Measurements from ENCODE around the gene CERS1. TPM values are rescaled to one million over a fixed set of nuclear protein-coding genes. Genes with fewer than 3 reads are reported as not detected.

Gene CERS1
- total and polyA plus RNA-seq, 10 of the 15 experiments (the other 5 are each of a cell fraction or from before 2014, with no cell fraction given), result 0.19 TPM; not detected in 9

DNA sequence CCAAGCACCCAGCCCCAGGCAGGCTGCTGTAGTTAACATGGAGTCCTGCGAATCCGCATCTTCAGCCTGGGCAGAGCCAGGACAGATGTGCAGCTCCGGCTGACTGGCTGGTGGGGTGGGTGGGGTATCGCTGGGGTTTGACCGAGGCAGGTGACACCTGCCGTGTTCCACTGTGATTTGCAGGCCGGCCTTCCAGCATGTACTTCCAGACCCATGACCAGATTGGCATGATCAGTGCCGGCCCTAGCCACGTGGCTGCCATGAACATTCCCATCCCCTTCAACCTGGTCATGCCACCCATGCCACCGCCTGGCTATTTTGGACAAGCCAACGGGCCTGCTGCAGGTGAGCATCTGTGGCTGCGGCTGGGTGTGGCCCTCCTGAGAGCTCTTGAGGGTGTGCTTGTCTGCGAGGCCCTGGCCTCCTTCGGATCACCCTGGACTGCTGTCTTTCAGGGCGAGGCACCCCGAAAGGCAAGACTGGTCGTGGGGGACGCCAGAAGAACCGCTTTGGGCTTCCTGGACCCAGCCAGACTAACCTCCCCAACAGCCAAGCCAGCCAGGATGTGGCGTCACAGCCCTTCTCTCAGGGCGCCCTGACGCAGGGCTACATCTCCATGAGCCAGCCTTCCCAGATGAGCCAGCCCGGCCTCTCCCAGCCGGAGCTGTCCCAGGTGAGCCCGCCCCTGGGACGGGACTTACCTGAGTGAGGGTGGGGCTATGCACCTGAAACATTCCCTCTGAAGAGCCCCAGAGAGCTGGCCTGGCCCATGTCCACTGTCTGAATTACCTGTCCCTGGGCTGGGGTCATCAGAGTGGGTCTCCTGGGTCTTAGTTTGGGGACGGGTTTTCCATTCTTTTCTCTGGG is 30.6 kb downstream of the CERS1 start:
- ChIA-PET CTCF (interaction anchor here (0.8 to 1.3 kb wide), 6 partner anchors 15 to 122 kb away, joined by 3 to 10 read pairs (median 4); no protein-coding TSS in a partner anchor), POLR2A (interaction anchor here (0.7 kb wide), 1 partner anchor 10 kb away, joined by 12 read pairs; no protein-coding TSS in a partner anchor), RAD21 (ENCODE audit: unreplicated experiment) (no interaction called here), SMC1A (ENCODE audit: uncharacterized antibody, unreplicated experiment) (no interaction called here)
- H3K79me2 ChIP-seq (ENCODE audit: control insufficient read depth, insufficient read depth, low read length), result no peaks in the 10 kb centered on the region
- no TSS peak for BruUV-seq (replicated peaks)
- no peak overlapping the region for H3K4me3 ChIP-seq
- DNase-seq (ENCODE audit: low read depth, low spot score), result no peak
- 90% methylated on average over 27 of the region's 27 CpGs for WGBS (ENCODE audit: insufficient coverage, insufficient replicate concordance, low lambda C conversion rate, missing lambda C conversion rate)
- ATAC-seq, result no peak
- H3K9ac ChIP-seq (ENCODE audit: control insufficient read depth, insufficient read depth, low read length), result no peak overlapping the region
- H4K20me1 ChIP-seq (ENCODE audit: control insufficient read depth, insufficient read depth), result peaks cover 5% of the 10 kb centered on the region; the same call in 1 of the 2 replicates
- intact Hi-C loops (cut with micrococcal nuclease; ENCODE audit: unreplicated experiment), result no loop called here
- peaks cover 12% of the 10 kb centered on the region for H3K4me1 ChIP-seq (ENCODE audit: control insufficient read depth, insufficient read depth, low read length)
- no peak overlapping the region for H3K27ac ChIP-seq (ENCODE audit: control insufficient read depth, insufficient read depth)
- no peak for FAIRE-seq
- H3K9me3 ChIP-seq (replicated peaks; ENCODE audit: control insufficient read depth, insufficient read depth, low read length), result no peaks in the 10 kb centered on the region
- no peaks in the 10 kb centered on the region for H3K27me3 ChIP-seq (replicated peaks in 1 of 2; ENCODE audit: control insufficient read depth in 2 of 2, insufficient read depth in 2 of 2, low read length in 1 of 2)
- H3K36me3 ChIP-seq (ENCODE audit: control insufficient read depth in 2 of 2, insufficient read depth in 2 of 2, low read length in 1 of 2), result peaks cover 18 to 52% of the 10 kb centered on the region in 2 experiments
- in situ Hi-C loops (cut with MboI), result loop anchor here (25.0 kb wide), 1 partner anchor 403 kb away; no protein-coding TSS in a partner anchor
- H3K4me2 ChIP-seq (ENCODE audit: control insufficient read depth, insufficient read depth), result no peak overlapping the region
- H2AFZ ChIP-seq (ENCODE audit: control insufficient read depth, low read depth, low read length), result no peak overlapping the region
- TF ChIP-seq, protein P1, sequence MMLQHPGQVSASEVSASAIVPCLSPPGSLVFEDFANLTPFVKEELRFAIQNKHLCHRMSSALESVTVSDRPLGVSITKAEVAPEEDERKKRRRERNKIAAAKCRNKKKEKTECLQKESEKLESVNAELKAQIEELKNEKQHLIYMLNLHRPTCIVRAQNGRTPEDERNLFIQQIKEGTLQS (IDR thresholded peaks at IDR 0.05; ENCODE audit: borderline replicate concordance, extremely low read depth, low read depth, low read length), result no peak
- no peak for TF ChIP-seq ZNF217 (IDR thresholded peaks at IDR 0.05)
- TF ChIP-seq, protein P2, sequence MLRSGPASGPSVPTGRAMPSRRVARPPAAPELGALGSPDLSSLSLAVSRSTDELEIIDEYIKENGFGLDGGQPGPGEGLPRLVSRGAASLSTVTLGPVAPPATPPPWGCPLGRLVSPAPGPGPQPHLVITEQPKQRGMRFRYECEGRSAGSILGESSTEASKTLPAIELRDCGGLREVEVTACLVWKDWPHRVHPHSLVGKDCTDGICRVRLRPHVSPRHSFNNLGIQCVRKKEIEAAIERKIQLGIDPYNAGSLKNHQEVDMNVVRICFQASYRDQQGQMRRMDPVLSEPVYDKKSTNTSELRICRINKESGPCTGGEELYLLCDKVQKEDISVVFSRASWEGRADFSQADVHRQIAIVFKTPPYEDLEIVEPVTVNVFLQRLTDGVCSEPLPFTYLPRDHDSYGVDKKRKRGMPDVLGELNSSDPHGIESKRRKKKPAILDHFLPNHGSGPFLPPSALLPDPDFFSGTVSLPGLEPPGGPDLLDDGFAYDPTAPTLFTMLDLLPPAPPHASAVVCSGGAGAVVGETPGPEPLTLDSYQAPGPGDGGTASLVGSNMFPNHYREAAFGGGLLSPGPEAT (IDR thresholded peaks at IDR 0.05; ENCODE audit: low read depth), result no peak
- TF ChIP-seq, protein P3, sequence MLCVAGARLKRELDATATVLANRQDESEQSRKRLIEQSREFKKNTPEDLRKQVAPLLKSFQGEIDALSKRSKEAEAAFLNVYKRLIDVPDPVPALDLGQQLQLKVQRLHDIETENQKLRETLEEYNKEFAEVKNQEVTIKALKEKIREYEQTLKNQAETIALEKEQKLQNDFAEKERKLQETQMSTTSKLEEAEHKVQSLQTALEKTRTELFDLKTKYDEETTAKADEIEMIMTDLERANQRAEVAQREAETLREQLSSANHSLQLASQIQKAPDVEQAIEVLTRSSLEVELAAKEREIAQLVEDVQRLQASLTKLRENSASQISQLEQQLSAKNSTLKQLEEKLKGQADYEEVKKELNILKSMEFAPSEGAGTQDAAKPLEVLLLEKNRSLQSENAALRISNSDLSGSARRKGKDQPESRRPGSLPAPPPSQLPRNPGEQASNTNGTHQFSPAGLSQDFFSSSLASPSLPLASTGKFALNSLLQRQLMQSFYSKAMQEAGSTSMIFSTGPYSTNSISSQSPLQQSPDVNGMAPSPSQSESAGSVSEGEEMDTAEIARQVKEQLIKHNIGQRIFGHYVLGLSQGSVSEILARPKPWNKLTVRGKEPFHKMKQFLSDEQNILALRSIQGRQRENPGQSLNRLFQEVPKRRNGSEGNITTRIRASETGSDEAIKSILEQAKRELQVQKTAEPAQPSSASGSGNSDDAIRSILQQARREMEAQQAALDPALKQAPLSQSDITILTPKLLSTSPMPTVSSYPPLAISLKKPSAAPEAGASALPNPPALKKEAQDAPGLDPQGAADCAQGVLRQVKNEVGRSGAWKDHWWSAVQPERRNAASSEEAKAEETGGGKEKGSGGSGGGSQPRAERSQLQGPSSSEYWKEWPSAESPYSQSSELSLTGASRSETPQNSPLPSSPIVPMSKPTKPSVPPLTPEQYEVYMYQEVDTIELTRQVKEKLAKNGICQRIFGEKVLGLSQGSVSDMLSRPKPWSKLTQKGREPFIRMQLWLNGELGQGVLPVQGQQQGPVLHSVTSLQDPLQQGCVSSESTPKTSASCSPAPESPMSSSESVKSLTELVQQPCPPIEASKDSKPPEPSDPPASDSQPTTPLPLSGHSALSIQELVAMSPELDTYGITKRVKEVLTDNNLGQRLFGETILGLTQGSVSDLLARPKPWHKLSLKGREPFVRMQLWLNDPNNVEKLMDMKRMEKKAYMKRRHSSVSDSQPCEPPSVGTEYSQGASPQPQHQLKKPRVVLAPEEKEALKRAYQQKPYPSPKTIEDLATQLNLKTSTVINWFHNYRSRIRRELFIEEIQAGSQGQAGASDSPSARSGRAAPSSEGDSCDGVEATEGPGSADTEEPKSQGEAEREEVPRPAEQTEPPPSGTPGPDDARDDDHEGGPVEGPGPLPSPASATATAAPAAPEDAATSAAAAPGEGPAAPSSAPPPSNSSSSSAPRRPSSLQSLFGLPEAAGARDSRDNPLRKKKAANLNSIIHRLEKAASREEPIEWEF (IDR thresholded peaks at IDR 0.05; ENCODE audit: insufficient replicate concordance, low read depth, low read length), result no peak
- TF ChIP-seq, protein P4, sequence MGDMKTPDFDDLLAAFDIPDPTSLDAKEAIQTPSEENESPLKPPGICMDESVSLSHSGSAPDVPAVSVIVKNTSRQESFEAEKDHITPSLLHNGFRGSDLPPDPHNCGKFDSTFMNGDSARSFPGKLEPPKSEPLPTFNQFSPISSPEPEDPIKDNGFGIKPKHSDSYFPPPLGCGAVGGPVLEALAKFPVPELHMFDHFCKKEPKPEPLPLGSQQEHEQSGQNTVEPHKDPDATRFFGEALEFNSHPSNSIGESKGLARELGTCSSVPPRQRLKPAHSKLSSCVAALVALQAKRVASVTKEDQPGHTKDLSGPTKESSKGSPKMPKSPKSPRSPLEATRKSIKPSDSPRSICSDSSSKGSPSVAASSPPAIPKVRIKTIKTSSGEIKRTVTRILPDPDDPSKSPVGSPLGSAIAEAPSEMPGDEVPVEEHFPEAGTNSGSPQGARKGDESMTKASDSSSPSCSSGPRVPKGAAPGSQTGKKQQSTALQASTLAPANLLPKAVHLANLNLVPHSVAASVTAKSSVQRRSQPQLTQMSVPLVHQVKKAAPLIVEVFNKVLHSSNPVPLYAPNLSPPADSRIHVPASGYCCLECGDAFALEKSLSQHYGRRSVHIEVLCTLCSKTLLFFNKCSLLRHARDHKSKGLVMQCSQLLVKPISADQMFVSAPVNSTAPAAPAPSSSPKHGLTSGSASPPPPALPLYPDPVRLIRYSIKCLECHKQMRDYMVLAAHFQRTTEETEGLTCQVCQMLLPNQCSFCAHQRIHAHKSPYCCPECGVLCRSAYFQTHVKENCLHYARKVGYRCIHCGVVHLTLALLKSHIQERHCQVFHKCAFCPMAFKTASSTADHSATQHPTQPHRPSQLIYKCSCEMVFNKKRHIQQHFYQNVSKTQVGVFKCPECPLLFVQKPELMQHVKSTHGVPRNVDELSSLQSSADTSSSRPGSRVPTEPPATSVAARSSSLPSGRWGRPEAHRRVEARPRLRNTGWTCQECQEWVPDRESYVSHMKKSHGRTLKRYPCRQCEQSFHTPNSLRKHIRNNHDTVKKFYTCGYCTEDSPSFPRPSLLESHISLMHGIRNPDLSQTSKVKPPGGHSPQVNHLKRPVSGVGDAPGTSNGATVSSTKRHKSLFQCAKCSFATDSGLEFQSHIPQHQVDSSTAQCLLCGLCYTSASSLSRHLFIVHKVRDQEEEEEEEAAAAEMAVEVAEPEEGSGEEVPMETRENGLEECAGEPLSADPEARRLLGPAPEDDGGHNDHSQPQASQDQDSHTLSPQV (IDR thresholded peaks at IDR 0.05), result no peak
- no peak for TF ChIP-seq YBX1 (IDR thresholded peaks at IDR 0.05)
- no peak for TF ChIP-seq ESRRA (IDR thresholded peaks at IDR 0.05; ENCODE audit: low read length)
- no peak for TF ChIP-seq CBX5 (IDR thresholded peaks at IDR 0.05; ENCODE audit: low read depth)
- TF ChIP-seq MTA2 (IDR thresholded peaks at IDR 0.05; ENCODE audit: low read depth), result no peak
